ENCODE results near the gene DAP3. TPM values are rescaled to one million over a fixed set of nuclear protein-coding genes. Genes with fewer than 3 reads are reported as not detected.
"Not testable (repeated sequence)": the region's sequence is repeated elsewhere in the genome, so short reads cannot be mapped to it uniquely, and the experiment has no call there.

The DAP3 gene
- total RNA-seq: 121 and 126 TPM in 2 replicates
- long read RNA-seq, transcript DAP3-201 (13 exons, 1,649 nt): minor isoform, 41 of 212 reads
- long read RNA-seq, transcript DAP3-202 (13 exons, 2,089 nt): major isoform, 108 of 212 reads
- long read RNA-seq, transcript DAP3-225 (12 exons, 1,894 nt): minor isoform, 7 of 212 reads
- long read RNA-seq, partial matches to known transcripts: 19 of 212 reads
- long read RNA-seq, other reads (novel, unspliced or antisense): 36 of 212 reads

DNA sequence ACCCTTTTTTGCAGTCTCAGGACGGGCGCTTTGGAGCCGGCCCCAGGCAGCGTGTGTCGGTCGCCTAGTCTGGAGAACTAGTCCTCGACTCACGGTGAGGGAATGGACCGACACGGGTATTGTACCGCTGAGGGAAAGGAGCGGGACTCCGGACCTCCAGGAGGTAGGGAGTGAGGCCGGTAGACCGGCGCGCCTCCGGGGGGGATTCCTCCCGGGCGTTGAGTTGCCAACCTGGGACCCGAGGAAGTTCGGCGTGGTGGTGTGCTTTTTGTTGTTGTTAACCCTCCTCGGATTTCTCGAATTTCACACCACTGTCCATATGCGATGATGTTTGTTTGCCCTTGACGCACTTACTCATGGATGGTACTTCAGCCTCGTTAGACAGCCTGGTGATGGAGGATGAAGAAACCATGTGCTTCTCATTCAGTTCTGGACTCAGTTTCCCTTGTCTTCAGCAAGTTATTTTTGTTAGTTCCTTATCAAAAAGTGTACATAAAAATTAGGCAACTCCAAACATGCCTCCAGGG lies at the start of gene DAP3:
Gene DAP3 (plus strand): TSS at position 11 of the 527 bp plus-strand sequence. CDS start 20,689 bp downstream, outside the sequence.
- H3K9me3 Mint-ChIP-seq (ENCODE audit: low read depth): peaks cover 15% of the 10 kb centered on the region
- H3K27ac Mint-ChIP-seq: peak within 1 kb of the TSS; percentile 98
- peak within 1 kb of the TSS; percentile 97 for H3K4me3 Mint-ChIP-seq (ENCODE audit: low read depth)
- H3K27me3 Mint-ChIP-seq; DNase-seq (ENCODE audit: low spot score, unreplicated experiment): not testable (repeated sequence)
- H3K36me3 Mint-ChIP-seq (ENCODE audit: insufficient read depth): peaks cover 32% of the 10 kb centered on the region
- peaks cover 24% of the 10 kb centered on the region for H3K4me1 Mint-ChIP-seq (ENCODE audit: low read depth)

DNA sequence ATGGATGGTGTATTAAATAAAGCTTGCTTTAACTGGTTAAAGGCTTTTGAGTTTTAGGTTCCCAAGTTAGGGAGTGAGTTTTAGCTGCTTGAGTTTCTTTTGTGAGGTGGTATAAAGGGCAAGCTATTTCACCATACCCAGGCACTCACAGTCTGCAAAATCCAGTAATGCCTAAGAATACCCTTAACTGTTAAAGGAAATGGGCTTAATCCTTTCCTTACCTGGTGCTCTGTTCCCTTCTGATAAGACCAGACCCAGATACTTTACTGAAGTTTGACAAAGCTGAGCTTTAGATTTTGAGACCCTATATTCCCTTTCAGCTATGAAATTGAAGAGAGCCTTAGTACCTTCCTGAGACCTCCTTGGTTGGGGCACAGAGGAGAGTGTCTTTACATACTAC lies 48.5 kb upstream of the DAP3 start:
- Mint-ChIP-seq H3K27me3 (no peaks in the 10 kb centered on the region), H3K36me3 (ENCODE audit: insufficient read depth) (peaks cover 2% of the 10 kb centered on the region), H3K4me1 (ENCODE audit: low read depth) (peaks cover 4% of the 10 kb centered on the region), H3K27ac (no peak overlapping the region), H3K9me3 (ENCODE audit: low read depth) (peaks cover 22% of the 10 kb centered on the region), H3K4me3 (ENCODE audit: low read depth) (no peak overlapping the region)
- no peak for DNase-seq (ENCODE audit: low spot score, unreplicated experiment)
- TF ChIP-seq, protein P1, sequence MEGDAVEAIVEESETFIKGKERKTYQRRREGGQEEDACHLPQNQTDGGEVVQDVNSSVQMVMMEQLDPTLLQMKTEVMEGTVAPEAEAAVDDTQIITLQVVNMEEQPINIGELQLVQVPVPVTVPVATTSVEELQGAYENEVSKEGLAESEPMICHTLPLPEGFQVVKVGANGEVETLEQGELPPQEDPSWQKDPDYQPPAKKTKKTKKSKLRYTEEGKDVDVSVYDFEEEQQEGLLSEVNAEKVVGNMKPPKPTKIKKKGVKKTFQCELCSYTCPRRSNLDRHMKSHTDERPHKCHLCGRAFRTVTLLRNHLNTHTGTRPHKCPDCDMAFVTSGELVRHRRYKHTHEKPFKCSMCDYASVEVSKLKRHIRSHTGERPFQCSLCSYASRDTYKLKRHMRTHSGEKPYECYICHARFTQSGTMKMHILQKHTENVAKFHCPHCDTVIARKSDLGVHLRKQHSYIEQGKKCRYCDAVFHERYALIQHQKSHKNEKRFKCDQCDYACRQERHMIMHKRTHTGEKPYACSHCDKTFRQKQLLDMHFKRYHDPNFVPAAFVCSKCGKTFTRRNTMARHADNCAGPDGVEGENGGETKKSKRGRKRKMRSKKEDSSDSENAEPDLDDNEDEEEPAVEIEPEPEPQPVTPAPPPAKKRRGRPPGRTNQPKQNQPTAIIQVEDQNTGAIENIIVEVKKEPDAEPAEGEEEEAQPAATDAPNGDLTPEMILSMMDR (IDR thresholded peaks at IDR 0.05; ENCODE audit: unreplicated experiment): no peak

- H3K4me1 Mint-ChIP-seq (ENCODE audit: low read depth); DNase-seq (ENCODE audit: low spot score, unreplicated experiment); H3K36me3 Mint-ChIP-seq (ENCODE audit: insufficient read depth); H3K27ac Mint-ChIP-seq; H3K27me3 Mint-ChIP-seq; H3K4me3 Mint-ChIP-seq (ENCODE audit: low read depth): not testable (repeated sequence)
- H3K9me3 Mint-ChIP-seq (ENCODE audit: low read depth): peaks cover 22% of the 10 kb centered on the region
These were observed 46.2 kb upstream of the DAP3 start for GRCh38 chr1:155642559-155643180.

DNA sequence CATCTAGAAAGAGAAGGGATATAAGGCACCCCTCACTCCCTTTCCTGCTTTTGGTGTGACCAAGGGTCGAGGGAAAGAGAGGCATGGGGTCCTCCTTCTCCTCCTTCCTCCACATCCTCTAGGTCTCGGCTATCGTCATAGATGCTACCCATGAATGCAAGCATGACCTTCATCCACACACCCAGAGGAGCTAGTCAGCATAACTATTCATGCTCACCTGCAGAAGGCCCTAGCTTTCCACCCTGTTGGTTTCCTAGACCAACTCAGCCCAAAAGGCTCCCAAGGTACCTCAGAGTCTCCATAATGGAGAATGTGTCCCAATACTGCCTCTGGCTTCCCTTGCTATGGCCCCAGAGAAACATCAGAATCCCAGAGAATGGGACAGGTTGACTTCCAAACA lies 45.7 kb upstream of the DAP3 start:
- peaks cover 22% of the 10 kb centered on the region for H3K9me3 Mint-ChIP-seq (ENCODE audit: low read depth)
- H3K27me3 Mint-ChIP-seq: no peaks in the 10 kb centered on the region
- H3K36me3 Mint-ChIP-seq (ENCODE audit: insufficient read depth): peaks cover 2% of the 10 kb centered on the region
- no peak overlapping the region for H3K27ac Mint-ChIP-seq
- no peak overlapping the region for H3K4me3 Mint-ChIP-seq (ENCODE audit: low read depth)
- DNase-seq (ENCODE audit: low spot score, unreplicated experiment): no peak
- H3K4me1 Mint-ChIP-seq (ENCODE audit: low read depth): no peaks in the 10 kb centered on the region
- TF ChIP-seq, protein P1 (IDR thresholded peaks at IDR 0.05; ENCODE audit: unreplicated experiment): no peak

GRCh38 chr1:155645034-155645598 lies 43.8 kb upstream of the DAP3 start:
- Mint-ChIP-seq H3K4me1 (ENCODE audit: low read depth) (peaks cover 4% of the 10 kb centered on the region), H3K36me3 (ENCODE audit: insufficient read depth) (peaks cover 2% of the 10 kb centered on the region), H3K27ac (no peak overlapping the region), H3K9me3 (ENCODE audit: low read depth) (peaks cover 24% of the 10 kb centered on the region), H3K4me3 (ENCODE audit: low read depth) (no peak overlapping the region), H3K27me3 (no peaks in the 10 kb centered on the region)
- no peak for DNase-seq (ENCODE audit: low spot score, unreplicated experiment)
- TF ChIP-seq, protein P1 (IDR thresholded peaks at IDR 0.05; ENCODE audit: unreplicated experiment): no peak

GRCh38 chr1:155645648-155646047 lies 43.2 kb upstream of the DAP3 start:
- TF ChIP-seq, protein P1 (IDR thresholded peaks at IDR 0.05; ENCODE audit: unreplicated experiment): no peak
- no peak overlapping the region for H3K27ac Mint-ChIP-seq

More at GRCh38 chr1:155645648-155646047, 43.2 kb upstream of the DAP3 start:
- peaks cover 4% of the 10 kb centered on the region for H3K4me1 Mint-ChIP-seq (ENCODE audit: low read depth)
- H3K27me3 Mint-ChIP-seq: no peaks in the 10 kb centered on the region
- DNase-seq (ENCODE audit: low spot score, unreplicated experiment): no peak
- H3K9me3 Mint-ChIP-seq (ENCODE audit: low read depth): peaks cover 25% of the 10 kb centered on the region
- H3K36me3 Mint-ChIP-seq (ENCODE audit: insufficient read depth): peaks cover 2% of the 10 kb centered on the region
- H3K4me3 Mint-ChIP-seq (ENCODE audit: low read depth): no peak overlapping the region
